Limb (tissue), 2 donors: ENCODE measurements around the gene ZNF385A.
"Not testable (repeated sequence)": the region's sequence is repeated elsewhere in the genome, so short reads cannot be mapped to it uniquely, and the experiment has no call there.

Experiments
- DNase-seq, 2 donors: peaks; one replicate each; pipeline ENCODE4 v3.0.0-alpha.2; 2016; ENCODE audit errors: extremely low spot score in 2 of 2

ZNF385A gene

GRCh38 chr12:54356228-54356627, 28.3 kb downstream of the ZNF385A start:
- DNase-seq = peak in 1 of 2 donors; percentile 45

- peak; percentile 32 to 63 for DNase-seq
Measured at GRCh38 chr12:54355104-54355815, 29.3 kb downstream of the ZNF385A start.

- not testable (repeated sequence) for DNase-seq
Measured at GRCh38 chr12:54354271-54354670, 30.3 kb downstream of the ZNF385A start.

GRCh38 chr12:54352891-54353874, 31.4 kb downstream of the ZNF385A start:
- peak; percentile 76 to 88 for DNase-seq

GRCh38 chr12:54352022-54352531, 32.5 kb downstream of the ZNF385A start:
- peak; percentile 83 to 93 for DNase-seq

GRCh38 chr12:54351341-54351740, 33.2 kb downstream of the ZNF385A start:
- DNase-seq = no peak

- DNase-seq = no peak
Measured at GRCh38 chr12:54350743-54351142, 33.8 kb downstream of the ZNF385A start.

- DNase-seq = no peak
Measured at GRCh38 chr12:54349679-54350078, 34.9 kb downstream of the ZNF385A start.

- no peak for DNase-seq
Measured at GRCh38 chr12:54349036-54349435, 35.5 kb downstream of the ZNF385A start.

- DNase-seq = no peak
Measured at GRCh38 chr12:54341378-54342300, 42.9 kb downstream of the ZNF385A start.

GRCh38 chr12:54340846-54341245, 43.7 kb downstream of the ZNF385A start:
- no peak for DNase-seq

- no peak for DNase-seq
Measured at GRCh38 chr12:54338698-54339296, 45.7 kb downstream of the ZNF385A start.

- DNase-seq = no peak
Measured at GRCh38 chr12:54337854-54338650, 46.5 kb downstream of the ZNF385A start.

GRCh38 chr12:54337280-54337842, 47.2 kb downstream of the ZNF385A start:
- DNase-seq = no peak

- no peak for DNase-seq
Measured at GRCh38 chr12:54333420-54334034, 51.0 kb downstream of the ZNF385A start.

- DNase-seq = no peak
Measured at GRCh38 chr12:54331461-54331860, 53.1 kb downstream of the ZNF385A start.

GRCh38 chr12:54330442-54330841, 54.1 kb downstream of the ZNF385A start:
- DNase-seq = no peak

GRCh38 chr12:54329759-54330158, 54.8 kb downstream of the ZNF385A start:
- DNase-seq = peak in 1 of 2 donors; percentile 46
